Epidermal melanocyte (primary cell): Measurements from ENCODE around the gene FNBP1.

Experiments used
- DNase-seq: peaks from one replicate; pipeline ENCODE4 v3.0.0; 2011; ENCODE audit warnings: low spot score; ENCODE audit not compliant: insufficient read length

FNBP1 gene

DNA sequence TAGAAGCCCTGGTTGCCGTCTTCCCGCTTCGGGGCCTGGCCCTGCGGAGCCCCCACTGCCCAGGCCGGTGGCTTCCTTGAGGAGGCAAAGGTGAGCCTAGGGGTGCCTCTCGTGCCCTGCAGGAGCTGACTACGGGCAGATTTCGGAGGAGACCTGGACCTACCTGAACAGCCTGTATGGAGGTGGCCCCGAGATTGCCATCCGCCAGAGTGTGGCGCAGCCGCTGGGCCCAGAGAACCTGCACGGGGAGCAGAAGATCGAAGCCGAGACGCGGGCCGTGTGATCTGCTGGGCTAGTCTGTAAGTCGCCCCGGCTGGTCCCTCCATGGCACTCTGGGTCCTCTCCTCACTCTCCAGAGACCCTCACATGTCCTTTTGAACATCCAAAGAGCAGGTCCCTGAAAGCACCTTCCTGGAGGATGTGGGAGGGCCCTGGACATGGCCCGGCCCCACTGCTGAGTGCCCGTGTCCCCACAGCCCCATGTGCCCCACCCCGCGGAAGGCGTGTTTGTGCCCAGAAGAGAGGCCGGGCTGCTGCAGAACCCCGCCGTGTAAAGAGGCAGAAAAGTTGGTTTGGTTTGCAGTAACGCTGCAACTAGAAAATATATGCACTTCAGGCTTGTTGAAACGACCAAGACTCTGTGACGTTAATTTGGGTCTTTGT lies 162.9 kb downstream of the FNBP1 start:
- no peak for DNase-seq

DNA sequence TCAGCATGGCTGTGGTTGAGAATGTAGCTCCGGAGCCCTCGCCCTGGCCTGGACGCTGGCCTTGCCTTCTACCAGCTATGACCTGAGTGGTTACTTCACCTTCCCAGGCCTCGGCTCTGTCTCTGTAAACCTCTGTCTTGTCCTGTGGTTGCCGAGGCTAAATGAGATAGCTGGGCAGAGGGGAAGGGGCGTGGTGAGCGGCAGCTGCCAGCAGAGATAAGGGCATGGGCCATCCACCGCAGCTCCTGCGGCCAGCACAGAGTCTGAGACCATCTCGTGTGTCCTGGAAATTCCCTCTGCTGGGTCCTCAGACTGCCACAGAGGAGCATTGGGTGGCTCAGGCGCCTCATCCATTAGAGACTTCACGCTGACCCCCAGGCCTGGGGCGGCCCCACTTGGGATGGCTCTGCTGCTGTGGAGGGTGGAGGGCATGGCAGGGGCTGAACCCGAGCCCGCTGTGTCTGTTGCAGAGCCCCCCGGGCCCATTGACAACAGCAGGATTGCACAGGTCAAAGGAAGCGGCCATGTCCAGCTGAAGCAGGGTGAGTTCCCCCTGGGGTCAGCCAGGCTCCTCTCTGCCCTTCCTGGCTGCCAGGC lies 163.8 kb downstream of the FNBP1 start:
- DNase-seq = no peak

DNA sequence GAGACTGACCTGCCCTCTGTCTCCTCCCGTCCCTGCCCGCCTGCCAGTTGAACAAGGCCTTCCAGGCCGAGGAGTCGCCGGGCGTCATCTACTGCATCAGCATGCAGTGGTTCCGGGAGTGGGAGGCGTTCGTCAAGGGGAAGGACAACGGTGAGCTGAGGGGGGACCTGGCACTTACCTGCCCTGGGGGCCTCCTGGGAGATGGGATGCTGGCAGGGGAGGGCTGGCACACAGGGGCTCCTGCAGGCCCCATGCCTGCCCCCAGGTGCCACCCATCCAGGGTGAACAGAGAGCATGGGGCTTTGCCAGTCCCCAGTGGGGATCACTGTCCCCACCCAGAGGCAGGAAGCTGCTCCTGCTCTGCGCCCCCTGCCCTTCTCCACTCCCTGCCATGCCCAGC lies 164.7 kb downstream of the FNBP1 start:
- DNase-seq = no peak

GRCh38 chr9:129876815-129877214 lies 166.2 kb downstream of the FNBP1 start:
- DNase-seq = no peak

GRCh38 chr9:129875687-129876395 lies 167.1 kb downstream of the FNBP1 start:
- no peak for DNase-seq

GRCh38 chr9:129875181-129875611 lies 167.8 kb downstream of the FNBP1 start:
- DNase-seq = no peak

GRCh38 chr9:129874261-129875101 lies 168.5 kb downstream of the FNBP1 start:
- DNase-seq = no peak

- DNase-seq = no peak
Observed at GRCh38 chr9:129873563-129874190, 169.3 kb downstream of the FNBP1 start.

GRCh38 chr9:129871046-129871445 lies 171.9 kb downstream of the FNBP1 start:
- DNase-seq = no peak

DNA sequence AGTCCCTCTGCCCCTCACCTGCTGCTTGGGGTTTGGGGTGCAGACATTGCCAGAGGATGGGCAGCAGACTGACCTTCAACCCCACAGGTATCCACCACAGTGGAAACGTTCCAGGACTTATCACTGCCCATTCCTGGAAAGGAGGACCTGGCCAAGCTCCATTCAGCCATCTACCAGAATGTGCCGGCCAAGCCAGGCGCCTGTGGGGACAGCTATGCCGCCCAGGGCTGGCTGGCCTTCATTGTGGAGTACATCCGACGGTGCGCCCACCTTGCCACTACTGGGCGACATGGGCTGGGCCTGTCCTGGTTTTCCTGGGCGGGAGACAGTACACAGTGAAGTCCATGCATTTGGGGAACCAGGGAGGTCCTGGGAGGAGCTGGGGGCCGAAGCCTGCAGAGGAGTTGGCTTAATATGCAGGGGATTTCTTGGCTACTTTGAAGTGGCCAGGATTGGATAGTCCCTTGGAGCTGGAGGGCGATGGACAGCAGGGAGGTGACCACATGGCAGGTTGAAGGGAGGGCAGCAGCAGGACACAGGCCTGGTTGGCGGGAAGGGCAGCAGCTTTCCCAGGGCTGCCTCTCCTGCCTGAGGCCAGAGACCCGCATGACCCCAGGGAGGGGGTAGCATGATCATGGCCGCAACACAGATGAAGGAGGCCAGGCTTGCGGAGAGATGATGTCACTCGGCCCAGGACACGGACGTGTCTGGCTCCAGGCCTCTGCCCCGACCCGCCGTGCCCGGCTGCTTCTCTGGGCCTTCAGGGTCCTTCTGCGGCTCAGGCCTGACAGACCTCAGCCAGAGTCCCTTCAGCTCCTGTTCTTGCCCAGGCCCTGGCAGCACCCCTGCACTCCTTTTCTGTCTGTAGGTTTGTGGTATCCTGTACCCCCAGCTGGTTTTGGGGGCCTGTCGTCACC lies 173.1 kb downstream of the FNBP1 start:
- DNase-seq = no peak

- DNase-seq = no peak
Observed at GRCh38 chr9:129868872-129869486, 174.0 kb downstream of the FNBP1 start.

DNA sequence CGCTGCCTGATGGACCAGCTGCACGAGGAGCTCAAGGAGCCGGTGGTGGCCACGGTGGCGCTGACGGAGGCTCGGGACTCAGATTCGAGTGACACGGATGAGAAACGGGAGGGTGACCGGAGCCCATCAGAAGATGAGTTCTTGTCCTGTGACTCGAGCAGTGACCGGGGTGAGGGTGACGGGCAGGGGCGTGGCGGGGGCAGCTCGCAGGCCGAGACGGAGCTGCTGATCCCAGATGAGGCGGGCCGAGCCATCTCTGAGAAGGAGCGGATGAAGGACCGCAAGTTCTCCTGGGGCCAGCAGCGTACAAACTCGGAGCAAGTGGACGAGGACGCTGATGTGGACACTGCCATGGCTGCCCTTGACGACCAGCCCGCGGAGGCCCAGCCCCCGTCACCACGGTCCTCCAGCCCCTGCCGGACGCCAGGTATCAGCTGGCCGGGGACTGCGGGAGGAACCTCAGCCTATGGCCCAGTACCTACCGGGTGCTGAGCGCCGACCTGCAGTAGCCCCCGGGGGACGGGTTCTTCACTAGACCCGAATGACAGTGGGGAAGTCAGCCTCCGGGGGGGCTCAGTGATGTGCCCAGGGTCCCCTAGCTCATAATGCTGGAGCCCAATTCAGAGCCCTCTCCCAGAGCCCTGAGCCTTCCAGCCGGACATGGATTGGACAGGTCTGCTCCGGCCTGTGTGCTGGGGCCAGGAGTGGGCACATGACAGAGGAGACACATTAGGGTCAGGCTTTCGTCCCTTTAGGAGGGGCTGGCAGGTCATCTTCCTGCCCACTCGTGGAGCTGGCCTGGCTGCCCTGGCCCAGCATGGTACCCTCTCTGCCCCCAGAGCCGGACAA lies 174.7 kb downstream of the FNBP1 start:
- DNase-seq = no peak

DNA sequence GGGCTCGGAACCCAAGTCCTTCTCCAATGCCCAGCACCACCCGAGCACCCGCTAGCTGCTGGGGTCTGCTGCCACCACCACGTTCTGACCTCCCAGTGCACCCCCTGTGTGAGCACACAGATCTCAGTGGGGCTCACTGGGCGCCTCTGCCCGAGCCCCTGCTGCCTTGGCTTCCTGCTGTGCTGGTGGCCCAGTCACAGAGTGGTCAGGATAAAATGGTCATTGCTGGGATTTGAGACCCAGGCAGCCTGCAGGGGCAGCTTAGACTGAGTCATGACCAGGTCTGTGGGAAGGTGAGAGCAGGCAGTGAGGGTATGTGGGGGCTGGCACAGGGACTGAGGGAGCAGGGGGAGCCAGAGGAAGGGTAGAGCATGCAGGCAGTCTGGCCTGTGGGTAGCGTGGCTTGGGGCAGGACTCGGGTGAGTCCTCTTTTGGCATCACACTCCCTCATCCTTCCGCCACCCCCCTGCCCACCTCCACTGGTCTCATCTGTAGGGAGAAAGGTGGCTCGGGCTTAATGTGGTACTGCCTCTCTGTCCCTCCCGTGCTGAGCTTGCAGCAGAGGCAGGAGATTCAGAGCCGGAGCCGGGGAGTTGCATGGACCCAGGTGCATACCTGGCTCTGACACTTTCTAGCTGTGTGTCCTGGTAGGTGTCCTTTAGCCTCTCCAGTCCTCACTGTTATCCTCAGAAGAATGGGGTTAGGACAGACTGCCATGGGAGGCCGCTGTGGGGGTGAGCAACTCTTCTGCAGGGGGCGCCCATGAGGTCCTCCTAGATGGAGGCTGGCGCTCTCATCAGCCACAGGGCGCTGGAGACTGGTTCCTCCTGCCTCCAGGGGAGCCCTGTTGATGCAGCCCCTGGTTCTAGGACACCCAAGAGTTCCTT lies 175.6 kb downstream of the FNBP1 start:
- no peak for DNase-seq

GRCh38 chr9:129866394-129867135 lies 176.4 kb downstream of the FNBP1 start:
- peak; percentile 26 for DNase-seq

DNA sequence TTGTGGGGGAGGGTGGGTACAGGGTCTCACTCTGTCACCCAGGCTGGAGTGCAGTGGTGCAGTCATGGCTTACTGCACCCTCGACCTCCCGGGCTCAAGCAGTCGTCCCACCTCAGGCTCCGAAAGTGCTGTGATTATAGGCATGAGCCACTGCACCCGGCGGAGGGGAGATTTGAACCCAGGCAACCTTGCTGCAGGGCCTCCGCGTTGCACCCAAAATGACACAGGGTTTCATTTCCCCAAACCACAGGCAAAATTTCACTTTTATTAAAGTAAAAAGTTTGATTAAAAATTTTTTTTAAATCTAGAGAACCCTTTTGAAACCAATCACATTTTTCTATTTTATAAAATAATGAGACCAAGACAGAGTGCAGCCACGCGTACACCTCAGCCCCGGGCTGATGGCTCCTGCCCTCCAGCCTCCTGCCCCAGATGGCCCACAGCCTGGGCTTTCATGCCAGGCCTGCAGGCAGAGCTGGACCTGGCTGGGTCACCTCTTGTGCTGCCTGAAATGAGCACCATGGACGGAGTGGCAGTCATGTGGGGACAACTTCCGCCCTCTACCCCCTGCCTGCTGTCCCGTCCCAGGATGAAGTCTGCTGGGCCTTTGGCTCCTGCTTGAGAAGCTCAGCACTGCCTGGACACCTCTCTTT lies 177.2 kb downstream of the FNBP1 start:
- DNase-seq = no peak

DNA sequence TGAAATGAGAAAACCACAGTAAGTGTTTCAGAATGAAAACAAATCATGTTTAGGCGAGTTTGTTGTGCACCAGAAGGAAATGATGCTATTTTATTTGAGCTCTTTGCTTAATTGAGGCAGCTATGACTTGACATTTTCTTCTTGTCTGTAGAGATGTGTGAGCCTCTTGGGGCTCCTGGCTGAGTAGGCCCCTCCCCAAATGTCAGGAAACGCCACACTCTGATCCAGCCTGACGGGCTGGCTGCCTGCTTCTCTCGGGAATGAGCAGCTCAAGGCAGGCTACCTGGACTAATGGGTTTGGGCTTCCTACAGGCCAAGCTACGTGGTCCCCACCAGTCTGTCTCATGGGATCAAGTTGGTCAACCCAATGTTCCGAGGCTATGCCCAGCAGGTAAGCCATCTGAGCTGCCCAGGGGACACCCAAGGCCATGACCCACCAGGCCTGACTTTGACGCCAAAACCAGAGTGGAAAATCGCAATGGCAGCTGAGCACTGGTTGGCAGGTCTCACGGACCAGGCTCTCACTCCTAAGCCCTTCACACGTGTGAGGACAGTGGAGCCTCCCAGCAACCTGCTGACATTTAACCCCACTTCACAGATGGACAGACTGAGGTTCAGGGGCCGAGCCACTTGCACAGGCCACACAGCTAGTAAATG lies 177.9 kb downstream of the FNBP1 start:
- DNase-seq = no peak
